Left ventricle myocardium inferior (tissue), 1 donor: ENCODE measurements around the gene DHTKD1. TPM values are rescaled to one million over a fixed set of nuclear protein-coding genes. Genes with fewer than 3 reads are reported as not detected.
"Not testable (repeated sequence)": the region's sequence is repeated elsewhere in the genome, so short reads cannot be mapped to it uniquely, and the experiment has no call there.

Experiments
- DNase-seq: peaks from one replicate; pipeline ENCODE4 v3.0.0-alpha.2; 2020
- H3K27ac ChIP-seq: fragments of 200-600 bp; replicated peaks from 2 replicates; pipeline ENCODE4 v1.8.0; 2021
- H3K27me3 ChIP-seq: fragments of 200-600 bp; 2 replicates; pipeline ENCODE4 v1.8.0; 2021; ENCODE audit warnings: low read depth
- H3K36me3 ChIP-seq: fragments of 200-600 bp; 2 replicates; pipeline ENCODE4 v1.8.0; 2021
- H3K4me1 ChIP-seq: fragments of 200-600 bp; 2 replicates; pipeline ENCODE4 v1.8.0; 2021
- H3K4me3 ChIP-seq: fragments of 200-600 bp; 2 replicates; pipeline ENCODE4 v1.8.0; 2021; ENCODE audit warnings: mild to moderate bottlenecking, moderate library complexity
- H3K9me3 ChIP-seq: fragments of 200-600 bp; replicated peaks from 2 replicates; pipeline ENCODE4 v1.8.0; 2021
- intact Hi-C: fragments of 100-400 bp; cut with micrococcal nuclease; formaldehyde crosslinking; loops from one replicate; pipeline ENCODE4 v1.11.0; 2022
- total RNA-seq: library from RNA; stranded (reverse); fragmentation: NEBNext Ultra II Directional; extraction: Animal tissue kit (Norgen Biotek cat#: 25700); gene quantifications from one replicate; pipeline ENCODE4 v1.2.1, GENCODE V29; 2021
- TF ChIP-seq, protein P1 (sequence below): fragments of 200-600 bp; IDR thresholded peaks from 2 replicates; pipeline ENCODE4 v1.8.0; 2021; ENCODE audit warnings: antibody characterized with exemption, mild to moderate bottlenecking, borderline replicate concordance
- donor health status: DM: no; HTN: yes; CAD: no; lungs with severe emphysema.

The DHTKD1 gene
- total RNA-seq, 1 donor from 2014 or later: 31.7 TPM

DNA sequence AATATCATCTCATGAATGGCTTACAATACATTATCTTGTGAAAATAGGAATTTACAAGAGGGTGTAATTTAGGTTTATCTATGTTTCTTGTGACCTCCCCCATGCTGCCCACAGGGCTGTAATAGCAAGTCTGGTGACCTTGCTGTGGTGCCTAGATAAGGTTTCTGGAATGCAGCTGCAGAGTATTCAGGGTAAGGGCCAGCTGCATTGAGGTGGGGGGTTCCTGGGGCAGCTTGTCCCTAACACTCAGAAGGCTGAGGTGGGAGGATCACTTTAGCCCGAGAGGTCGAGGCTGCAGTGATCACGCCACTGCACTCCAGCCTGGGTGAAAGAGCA lies 5.3 kb upstream of the DHTKD1 start:
- Histone ChIP-seq H3K27me3 (no peaks in the 10 kb centered on the region), H3K4me3 (no peak overlapping the region), H3K36me3 (no peaks in the 10 kb centered on the region), H3K9me3 (no peaks in the 10 kb centered on the region), H3K27ac (no peak overlapping the region), H3K4me1 (peaks cover 3% of the 10 kb centered on the region)
- TF ChIP-seq, protein P1, sequence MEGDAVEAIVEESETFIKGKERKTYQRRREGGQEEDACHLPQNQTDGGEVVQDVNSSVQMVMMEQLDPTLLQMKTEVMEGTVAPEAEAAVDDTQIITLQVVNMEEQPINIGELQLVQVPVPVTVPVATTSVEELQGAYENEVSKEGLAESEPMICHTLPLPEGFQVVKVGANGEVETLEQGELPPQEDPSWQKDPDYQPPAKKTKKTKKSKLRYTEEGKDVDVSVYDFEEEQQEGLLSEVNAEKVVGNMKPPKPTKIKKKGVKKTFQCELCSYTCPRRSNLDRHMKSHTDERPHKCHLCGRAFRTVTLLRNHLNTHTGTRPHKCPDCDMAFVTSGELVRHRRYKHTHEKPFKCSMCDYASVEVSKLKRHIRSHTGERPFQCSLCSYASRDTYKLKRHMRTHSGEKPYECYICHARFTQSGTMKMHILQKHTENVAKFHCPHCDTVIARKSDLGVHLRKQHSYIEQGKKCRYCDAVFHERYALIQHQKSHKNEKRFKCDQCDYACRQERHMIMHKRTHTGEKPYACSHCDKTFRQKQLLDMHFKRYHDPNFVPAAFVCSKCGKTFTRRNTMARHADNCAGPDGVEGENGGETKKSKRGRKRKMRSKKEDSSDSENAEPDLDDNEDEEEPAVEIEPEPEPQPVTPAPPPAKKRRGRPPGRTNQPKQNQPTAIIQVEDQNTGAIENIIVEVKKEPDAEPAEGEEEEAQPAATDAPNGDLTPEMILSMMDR: no peak
- no peak for DNase-seq
- intact Hi-C loops: no loop called here

DNA sequence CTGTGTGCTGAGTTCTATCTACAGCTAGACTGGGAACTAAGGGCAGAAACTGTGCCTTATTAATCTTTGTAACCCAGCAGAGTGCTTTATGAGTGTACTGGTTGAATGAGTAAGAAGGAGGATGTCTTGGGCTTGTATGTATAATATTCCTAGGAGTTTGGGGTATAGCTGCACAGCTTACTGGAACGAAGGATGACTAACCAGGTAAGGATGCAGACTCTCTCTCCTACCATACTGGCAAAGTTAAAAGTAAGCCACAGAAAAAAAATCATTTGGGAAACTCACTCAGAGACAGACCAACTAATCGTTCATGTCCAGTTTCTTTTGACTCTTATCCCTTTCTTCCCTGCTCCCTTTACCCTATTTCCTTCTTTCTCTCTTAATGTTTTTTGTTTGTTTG lies 1.4 kb upstream of the DHTKD1 start:
- intact Hi-C loops: no loop called here
- Histone ChIP-seq H3K9me3 (no peaks in the 10 kb centered on the region), H3K27me3 (no peaks in the 10 kb centered on the region), H3K4me3 (no peak overlapping the region), H3K27ac (no peak overlapping the region), H3K36me3 (no peaks in the 10 kb centered on the region), H3K4me1 (peaks cover 20% of the 10 kb centered on the region)
- TF ChIP-seq, protein P1: no peak
- DNase-seq: no peak

DNA sequence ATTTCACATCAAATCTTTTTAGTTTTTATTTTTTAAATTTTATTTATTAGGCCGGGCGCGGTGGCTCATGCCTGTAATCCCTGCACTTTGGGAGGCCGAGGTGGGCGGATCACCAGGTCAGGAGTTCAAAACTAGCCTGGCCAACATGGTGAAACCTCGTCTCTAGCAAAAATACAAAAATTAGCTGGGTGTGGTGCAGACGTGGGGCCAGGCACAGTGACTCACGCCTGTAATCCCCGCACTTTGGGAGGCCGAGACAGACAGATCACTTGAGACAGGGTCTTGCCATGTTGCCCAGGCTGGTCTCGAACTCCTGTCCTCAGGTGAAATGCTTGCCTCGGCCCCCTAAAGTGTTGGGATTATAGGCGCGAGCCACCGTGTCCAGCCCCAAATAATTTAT lies 2.7 kb downstream of the DHTKD1 start:
- H3K9me3 ChIP-seq, DNase-seq, H3K36me3 ChIP-seq, H3K27me3 ChIP-seq, H3K27ac ChIP-seq, H3K4me3 ChIP-seq, intact Hi-C loops: not testable (repeated sequence)
- H3K4me1 ChIP-seq: peaks cover 20% of the 10 kb centered on the region

DNA sequence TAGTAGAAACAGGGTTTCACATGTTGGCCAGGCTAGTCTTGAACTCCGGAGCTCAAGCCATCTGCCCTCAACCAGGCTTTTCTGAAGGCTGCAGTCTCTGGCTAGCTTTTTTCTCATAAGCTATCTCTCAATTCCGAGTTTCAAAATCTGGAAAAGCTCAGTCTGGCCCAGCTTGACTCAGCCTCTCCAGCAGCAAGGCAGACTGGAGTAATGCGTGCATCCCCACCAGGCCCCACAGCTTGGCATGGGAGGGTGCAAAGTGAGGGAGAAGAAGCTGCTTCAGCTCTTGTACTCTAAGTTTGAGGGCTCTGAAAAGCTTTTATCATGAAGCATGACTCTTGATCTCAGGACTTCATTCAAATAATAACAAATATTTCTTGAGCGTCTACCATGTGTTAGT lies 4.8 kb downstream of the DHTKD1 start:
- peaks cover 5% of the 10 kb centered on the region for H3K36me3 ChIP-seq
- no peaks in the 10 kb centered on the region for H3K9me3 ChIP-seq

DNA sequence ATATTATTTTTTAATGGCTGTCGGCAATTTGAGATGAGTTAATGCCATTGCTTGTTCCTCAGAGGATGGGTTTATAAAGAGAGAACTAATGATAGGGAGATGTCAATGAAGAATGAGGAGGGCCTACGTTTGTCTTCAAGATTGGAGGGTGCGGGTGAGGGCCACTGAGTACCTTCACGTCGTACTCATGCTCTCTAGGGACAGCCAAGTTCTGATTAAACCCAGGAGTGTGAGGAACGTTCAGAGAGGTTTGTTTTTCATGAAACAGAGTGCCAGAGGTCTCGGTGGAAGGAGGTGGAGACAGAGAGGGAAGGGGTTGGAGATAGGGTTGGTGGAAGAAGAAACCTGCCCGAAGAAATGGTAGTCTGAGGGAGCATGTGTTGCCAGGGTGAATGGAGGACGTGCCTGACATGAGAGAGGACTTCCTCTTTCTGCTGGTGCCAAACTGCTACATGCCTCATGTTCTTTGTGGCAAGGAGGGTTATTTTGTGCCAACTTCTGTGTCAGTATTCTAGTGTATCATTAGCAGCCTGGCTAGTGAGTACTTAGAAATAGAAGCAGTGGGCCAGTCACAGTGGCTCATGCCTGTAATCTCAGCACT lies 8.9 kb downstream of the DHTKD1 start:
- Histone ChIP-seq H3K4me1 (no peaks in the 10 kb centered on the region), H3K9me3 (no peaks in the 10 kb centered on the region), H3K27ac (no peak overlapping the region), H3K27me3 (no peaks in the 10 kb centered on the region), H3K36me3 (peaks cover 5% of the 10 kb centered on the region), H3K4me3 (no peak overlapping the region)
- no peak for DNase-seq
- TF ChIP-seq, protein P1: no peak
- intact Hi-C loops: no loop called here

More for the DNA sequence above, 4.8 kb downstream of the DHTKD1 start:
- Histone ChIP-seq H3K27ac (no peak overlapping the region), H3K4me3 (no peak overlapping the region), H3K27me3 (no peaks in the 10 kb centered on the region), H3K4me1 (peaks cover 17% of the 10 kb centered on the region)
- no peak for DNase-seq
- TF ChIP-seq, protein P1: no peak
- intact Hi-C loops: no loop called here

DNA sequence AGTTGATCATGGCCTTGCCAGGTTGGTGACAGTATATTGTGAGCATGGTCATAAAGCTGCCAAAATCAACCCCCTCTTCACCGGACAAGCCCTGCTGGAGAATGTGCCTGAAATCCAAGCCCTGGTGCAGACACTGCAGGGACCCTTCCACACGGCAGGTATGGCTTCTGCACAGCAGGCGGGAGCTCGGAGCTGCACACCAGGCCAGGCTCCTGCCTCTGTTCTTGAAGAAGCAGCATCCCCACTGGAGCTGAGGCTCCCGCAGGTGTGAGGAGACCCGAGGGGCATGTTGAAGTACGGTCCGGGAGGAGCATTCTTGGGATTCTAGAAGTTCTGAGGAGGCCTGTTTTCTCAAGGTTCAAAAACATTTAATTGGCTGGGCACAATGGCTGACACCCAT lies 12.7 kb downstream of the DHTKD1 start:
- TF ChIP-seq, protein P1: no peak
- Histone ChIP-seq H3K4me1 (no peaks in the 10 kb centered on the region), H3K9me3 (no peaks in the 10 kb centered on the region), H3K27me3 (no peaks in the 10 kb centered on the region), H3K27ac (no peak overlapping the region), H3K4me3 (no peak overlapping the region), H3K36me3 (peaks cover 29% of the 10 kb centered on the region)
- no peak for DNase-seq
- intact Hi-C loops: no loop called here
